ENCODE data around the gene APBB3. TPM values are rescaled to one million over a fixed set of nuclear protein-coding genes. Genes with fewer than 3 reads are reported as not detected.

APBB3 gene
- total RNA-seq, 2 donors from 2014 or later: 11.4 to 14.3 TPM

DNA sequence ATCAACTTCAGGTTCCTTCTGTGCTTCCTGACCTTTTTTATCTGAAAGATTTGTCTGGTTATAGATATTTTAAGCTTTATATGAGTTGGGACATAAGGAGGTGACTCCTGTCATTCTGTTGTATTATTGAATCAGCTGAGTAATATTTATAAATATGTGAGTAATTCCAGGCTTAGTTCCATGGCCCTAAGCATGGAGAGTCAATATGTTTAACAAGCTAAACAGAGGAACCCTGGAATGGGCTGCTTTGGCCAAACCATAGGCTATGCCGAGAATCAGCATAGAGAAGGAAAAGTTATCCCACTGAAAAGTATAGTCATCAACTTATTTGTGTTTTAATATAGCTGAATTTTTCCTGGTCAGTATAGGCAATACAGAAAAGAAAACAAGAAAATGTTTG is 24.2 kb downstream of the APBB3 start:
- intact Hi-C loops (cut with DNase I): no loop called here
- no peak for DNase-seq
- no peak for ATAC-seq

DNA sequence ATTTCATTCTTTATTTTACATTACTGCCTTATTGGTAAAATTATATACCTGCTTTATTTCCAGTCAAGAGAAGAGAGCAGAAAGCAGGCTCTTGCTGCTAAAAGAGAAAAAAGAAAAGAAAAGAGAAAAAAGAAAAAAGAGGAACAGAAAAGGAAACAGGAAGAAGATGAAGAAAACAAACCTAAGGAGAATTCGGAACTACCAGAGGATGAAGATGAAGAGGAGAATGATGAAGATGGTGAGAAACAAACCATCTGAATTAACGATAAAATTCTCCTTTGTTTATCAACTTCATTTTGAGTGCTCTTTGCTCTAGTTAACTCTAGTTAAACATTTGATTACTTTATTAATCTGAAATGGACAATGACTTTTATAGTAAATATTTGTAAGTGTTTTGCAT is 40.4 kb downstream of the APBB3 start:
- intact Hi-C loops (cut with DNase I): no loop called here

DNA sequence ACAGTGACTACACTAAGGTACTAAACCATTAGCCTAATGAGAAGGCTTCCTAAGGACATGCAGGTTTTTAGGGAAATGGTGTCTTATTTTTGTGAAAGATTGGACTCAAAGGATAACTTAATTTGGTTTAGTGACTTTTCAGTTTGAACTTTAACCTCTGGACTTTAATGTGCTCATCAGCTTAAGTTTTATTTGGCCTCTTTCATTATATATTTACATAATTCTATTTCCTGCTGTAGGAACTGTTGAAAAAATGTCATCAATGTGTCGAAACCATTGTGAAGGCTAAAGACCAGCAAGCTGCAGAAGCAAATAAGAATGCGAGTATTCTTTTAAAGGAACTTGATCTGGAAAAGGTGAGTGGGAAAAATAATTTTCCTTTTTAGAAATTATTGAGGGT is 51.3 kb downstream of the APBB3 start:
- no peak for ATAC-seq
- intact Hi-C loops (cut with DNase I): no loop called here
- no peak for DNase-seq

More for the DNA sequence above, 40.4 kb downstream of the APBB3 start:
- ATAC-seq (no peak), DNase-seq (no peak)

DNA sequence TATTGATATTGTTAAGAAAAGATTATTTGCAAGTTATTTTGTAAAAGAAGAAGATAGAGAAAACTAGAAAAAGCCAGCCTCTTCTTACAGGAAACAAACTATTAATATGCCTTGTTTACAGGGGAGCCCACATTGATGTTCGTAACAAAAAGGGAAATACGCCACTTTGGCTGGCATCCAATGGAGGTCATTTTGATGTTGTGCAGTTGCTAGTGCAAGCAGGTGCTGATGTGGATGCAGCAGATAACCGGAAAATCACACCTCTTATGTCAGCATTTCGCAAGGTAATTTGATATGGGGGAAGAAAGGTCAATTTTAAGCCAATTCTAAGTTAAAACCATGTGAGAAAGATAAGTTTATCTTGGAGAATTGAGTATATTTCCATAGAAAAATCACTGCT is 54.5 kb downstream of the APBB3 start:
- intact Hi-C loops (cut with DNase I): no loop called here
- DNase-seq: no peak
- no peak for ATAC-seq

Small RNA genes within 50 kb of the gene (microRNA-seq; reads per million reads assigned to microRNA genes)
- 0 reads per million in 2 donors for gene MIR6831

Other genes with a start within 250 kb of the APBB3 start
- 10 to 100 TPM; 12.9 to 18.3 TPM for gene HBEGF, start 218.0 kb downstream of the APBB3 start, total RNA-seq
- under 1 TPM; 0.09 to 0.21 TPM for gene SLC4A9, start 204.4 kb downstream of the APBB3 start, total RNA-seq
- gene ANKHD1, start 162.8 kb downstream of the APBB3 start, total RNA-seq: 10 to 100 TPM; 50.1 to 67.5 TPM
- 10 to 100 TPM in 1 of 2 donors, 1 to 10 TPM in 1; 8.8 to 11.5 TPM for gene EIF4EBP3, start 16.9 kb downstream of the APBB3 start, total RNA-seq
- 10 to 100 TPM; 24.9 to 37.4 TPM for gene SRA1, start 7.1 kb downstream of the APBB3 start, total RNA-seq
- 10 to 100 TPM; 70.3 to 79.3 TPM for gene SLC35A4, start 230 bp upstream of the APBB3 start, total RNA-seq
- gene CD14, start 68.6 kb upstream of the APBB3 start, total RNA-seq: 100 to 1,000 TPM in 1 of 2 donors, 10 to 100 TPM in 1; 73.9 to 107 TPM
- gene TMCO6, start 74.9 kb upstream of the APBB3 start, total RNA-seq: 1 to 10 TPM; 3.9 to 6.4 TPM
- gene NDUFA2, start 83.0 kb upstream of the APBB3 start, total RNA-seq: 100 to 1,000 TPM in 1 of 2 donors, 10 to 100 TPM in 1; 98.2 to 108 TPM
- gene IK, start 83.2 kb upstream of the APBB3 start, total RNA-seq: 10 to 100 TPM; 59.6 to 62.8 TPM
- gene WDR55, start 100.3 kb upstream of the APBB3 start, total RNA-seq: 10 to 100 TPM; 11.0 to 15.4 TPM
- gene DND1, start 109.0 kb upstream of the APBB3 start, total RNA-seq: under 1 TPM; 0.35 to 0.44 TPM
- gene HARS1, start 126.8 kb upstream of the APBB3 start, total RNA-seq: 10 to 100 TPM; 35.3 to 46.5 TPM
- 10 to 100 TPM; 19.2 TPM for gene HARS2, start 126.9 kb upstream of the APBB3 start, total RNA-seq
- 10 to 100 TPM; 34.0 to 36.8 TPM for gene ZMAT2, start 135.8 kb upstream of the APBB3 start, total RNA-seq
- gene PCDHA1, start 221.5 kb upstream of the APBB3 start, total RNA-seq: not detected
- not detected for gene PCDHA2, start 230.3 kb upstream of the APBB3 start, total RNA-seq
- under 1 TPM; 0.06 to 0.44 TPM for gene PCDHA3, start 236.5 kb upstream of the APBB3 start, total RNA-seq
- under 1 TPM; 0.16 to 0.24 TPM for gene PCDHA4, start 242.5 kb upstream of the APBB3 start, total RNA-seq